Measurements from ENCODE around the gene GULP1. TPM values are rescaled to one million over a fixed set of nuclear protein-coding genes. Genes with fewer than 3 reads are reported as not detected.

Gene GULP1
- polyA plus RNA-seq, 1 donor from 2014 or later, result 10.2 TPM

GRCh38 chr2:188495969-188496431 lies 204.3 kb downstream of the GULP1 start:
- H3K9me3 ChIP-seq (ENCODE audit: low read length), result no peaks in the 10 kb centered on the region
- H3K4me3 ChIP-seq (ENCODE audit: low read length), result no peak overlapping the region
- no peak overlapping the region for H3K27ac ChIP-seq (ENCODE audit: low read length)
- no peaks in the 10 kb centered on the region for H3K36me3 ChIP-seq (ENCODE audit: insufficient read depth, low read length)
- no peak overlapping the region for H2AFZ ChIP-seq (ENCODE audit: low read depth, low read length)
- H3K79me2 ChIP-seq (replicated peaks; ENCODE audit: insufficient read depth, low read length), result no peaks in the 10 kb centered on the region
- no peak overlapping the region for H3K9ac ChIP-seq (ENCODE audit: low read length)
- H3K4me2 ChIP-seq (ENCODE audit: low read length), result no peak overlapping the region
- no peak for TF ChIP-seq RAD21 (conservative IDR thresholded peaks at IDR 0.05)
- TF ChIP-seq REST (IDR thresholded peaks at IDR 0.05; ENCODE audit: borderline replicate concordance), result no peak
- no peak for TF ChIP-seq EP300 (conservative IDR thresholded peaks at IDR 0.05; ENCODE audit: poor library complexity, severe bottlenecking)
- TF ChIP-seq POLR2AphosphoS5 (IDR thresholded peaks at IDR 0.05), result no peak
- no peak for TF ChIP-seq MXI1 (conservative IDR thresholded peaks at IDR 0.05; ENCODE audit: poor library complexity, severe bottlenecking)
- TF ChIP-seq TAF1 (IDR thresholded peaks at IDR 0.05; ENCODE audit: low read depth), result no peak
- TF ChIP-seq CTCF (IDR thresholded peaks at IDR 0.05; ENCODE audit: poor library complexity, severe bottlenecking), result no peak
- no peak for TF ChIP-seq SMC3 (conservative IDR thresholded peaks at IDR 0.05; ENCODE audit: poor library complexity)
- H3F3A ChIP-seq (ENCODE audit: insufficient read depth, low read length, poor library complexity, severe bottlenecking), result no peaks in the 10 kb centered on the region
- H4K20me1 ChIP-seq (ENCODE audit: insufficient read depth), result no peaks in the 10 kb centered on the region
- H3K9me2 ChIP-seq (ENCODE audit: insufficient read depth, low read length), result no peaks in the 10 kb centered on the region
- no peaks in the 10 kb centered on the region for H3K27me3 ChIP-seq (ENCODE audit: insufficient read depth, low read depth, low read length)

- no peaks in the 10 kb centered on the region for H3F3A ChIP-seq (ENCODE audit: insufficient read depth, low read length, poor library complexity, severe bottlenecking)
- no peak overlapping the region for H3K27ac ChIP-seq (ENCODE audit: low read length)
- H3K79me2 ChIP-seq (replicated peaks; ENCODE audit: insufficient read depth, low read length), result no peaks in the 10 kb centered on the region
- H3K36me3 ChIP-seq (ENCODE audit: insufficient read depth, low read length), result no peaks in the 10 kb centered on the region
- H2AFZ ChIP-seq (ENCODE audit: low read depth, low read length), result no peak overlapping the region
- no peaks in the 10 kb centered on the region for H3K9me2 ChIP-seq (ENCODE audit: insufficient read depth, low read length)
- no peak overlapping the region for H3K4me3 ChIP-seq (ENCODE audit: low read length)
- H3K27me3 ChIP-seq (ENCODE audit: insufficient read depth, low read depth, low read length), result no peaks in the 10 kb centered on the region
- no peaks in the 10 kb centered on the region for H4K20me1 ChIP-seq (ENCODE audit: insufficient read depth)
- TF ChIP-seq EP300 (conservative IDR thresholded peaks at IDR 0.05; ENCODE audit: poor library complexity, severe bottlenecking) (no peak), EZH2 (IDR thresholded peaks at IDR 0.05; ENCODE audit: borderline replicate concordance, insufficient read depth, low read length, poor library complexity, severe bottlenecking) (no peak), RAD21 (conservative IDR thresholded peaks at IDR 0.05) (no peak), REST (IDR thresholded peaks at IDR 0.05; ENCODE audit: borderline replicate concordance) (no peak), SMC3 (conservative IDR thresholded peaks at IDR 0.05; ENCODE audit: poor library complexity) (no peak), MXI1 (conservative IDR thresholded peaks at IDR 0.05; ENCODE audit: poor library complexity, severe bottlenecking) (no peak), TAF1 (IDR thresholded peaks at IDR 0.05; ENCODE audit: low read depth) (no peak), CTCF (IDR thresholded peaks at IDR 0.05; ENCODE audit: poor library complexity, severe bottlenecking) (no peak), POLR2AphosphoS5 (IDR thresholded peaks at IDR 0.05) (no peak)
- no peak overlapping the region for H3K9ac ChIP-seq (ENCODE audit: low read length)
- H3K4me2 ChIP-seq (ENCODE audit: low read length), result no peak overlapping the region
- H3K9me3 ChIP-seq (ENCODE audit: low read length), result no peaks in the 10 kb centered on the region
These were observed 206.1 kb downstream of the GULP1 start for GRCh38 chr2:188497726-188498125.

All from neural cell (in vitro differentiated cells).